Measurements from ENCODE around the gene NUP62. TPM values are rescaled to one million over a fixed set of nuclear protein-coding genes. Genes with fewer than 3 reads are reported as not detected.

The NUP62 gene
- total and polyA plus RNA-seq, 2 of the 4 experiments (the other 2 are of a cell fraction) = 21.3 to 29.7 TPM

DNA sequence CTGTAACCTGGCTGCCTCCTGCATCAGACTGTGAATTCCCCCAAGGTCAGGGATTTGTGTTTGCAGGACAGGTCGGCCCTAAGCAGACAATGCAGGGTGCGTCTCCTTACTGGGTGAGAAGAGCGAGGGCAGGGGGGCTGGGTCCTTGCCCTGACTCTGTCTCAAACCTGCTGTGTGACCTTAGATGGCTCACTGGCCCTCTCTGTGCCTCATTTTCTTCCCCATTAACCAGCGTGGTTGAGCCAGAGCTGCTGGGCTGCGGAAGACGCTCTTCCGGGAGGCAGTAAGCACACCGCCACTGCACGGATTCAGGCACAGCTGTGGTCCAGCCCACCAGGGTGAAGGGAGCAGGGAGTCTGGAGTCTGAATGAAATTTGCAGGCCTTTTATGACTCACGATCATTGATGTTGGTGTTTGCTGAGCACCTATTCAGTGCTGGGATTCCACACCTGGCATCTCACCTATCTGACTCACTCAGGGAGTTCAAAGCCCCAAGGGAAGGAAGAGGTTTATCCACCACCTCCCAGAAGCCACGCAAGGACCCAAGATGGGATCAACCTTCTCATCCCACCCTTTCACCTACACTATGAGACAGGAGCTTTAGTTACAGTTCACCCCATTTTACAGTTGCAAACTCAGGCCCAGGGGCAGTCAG, 54.7 kb downstream of the NUP62 start:
- H3K4ac ChIP-seq (ENCODE audit: low read depth, low read length) = no peak overlapping the region
- H3K4me1 ChIP-seq (ENCODE audit: control insufficient read depth, insufficient read depth, low read length) = peaks cover 11% of the 10 kb centered on the region
- no TSS peak for BruUV-seq (replicated peaks)
- peaks cover 9% of the 10 kb centered on the region for H3K9me1 ChIP-seq (ENCODE audit: insufficient read depth, low read length)
- TF ChIP-seq, protein P1, sequence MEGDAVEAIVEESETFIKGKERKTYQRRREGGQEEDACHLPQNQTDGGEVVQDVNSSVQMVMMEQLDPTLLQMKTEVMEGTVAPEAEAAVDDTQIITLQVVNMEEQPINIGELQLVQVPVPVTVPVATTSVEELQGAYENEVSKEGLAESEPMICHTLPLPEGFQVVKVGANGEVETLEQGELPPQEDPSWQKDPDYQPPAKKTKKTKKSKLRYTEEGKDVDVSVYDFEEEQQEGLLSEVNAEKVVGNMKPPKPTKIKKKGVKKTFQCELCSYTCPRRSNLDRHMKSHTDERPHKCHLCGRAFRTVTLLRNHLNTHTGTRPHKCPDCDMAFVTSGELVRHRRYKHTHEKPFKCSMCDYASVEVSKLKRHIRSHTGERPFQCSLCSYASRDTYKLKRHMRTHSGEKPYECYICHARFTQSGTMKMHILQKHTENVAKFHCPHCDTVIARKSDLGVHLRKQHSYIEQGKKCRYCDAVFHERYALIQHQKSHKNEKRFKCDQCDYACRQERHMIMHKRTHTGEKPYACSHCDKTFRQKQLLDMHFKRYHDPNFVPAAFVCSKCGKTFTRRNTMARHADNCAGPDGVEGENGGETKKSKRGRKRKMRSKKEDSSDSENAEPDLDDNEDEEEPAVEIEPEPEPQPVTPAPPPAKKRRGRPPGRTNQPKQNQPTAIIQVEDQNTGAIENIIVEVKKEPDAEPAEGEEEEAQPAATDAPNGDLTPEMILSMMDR (conservative IDR thresholded peaks at IDR 0.05; ENCODE audit: low read depth, low read length) = no peak
- TF ChIP-seq POLR2A (IDR thresholded peaks at IDR 0.05; ENCODE audit: low read depth, low read length) (no peak), MXI1 (IDR thresholded peaks at IDR 0.05; ENCODE audit: borderline replicate concordance, low read depth, low read length) (no peak), FOS (IDR thresholded peaks at IDR 0.05; ENCODE audit: low read depth, low read length) (no peak), MAZ (IDR thresholded peaks at IDR 0.05; ENCODE audit: borderline replicate concordance, low read depth, low read length) (no peak)
- no peak overlapping the region for H2BK20ac ChIP-seq (ENCODE audit: low read depth, low read length)
- dilution Hi-C loops (cut with HindIII; ENCODE audit: low sequenced_read_pairs, unreplicated experiment) (no loop called here), intact Hi-C loops (cut with micrococcal nuclease) (loop anchor here (5.0 kb wide), 1 partner anchor 153 kb away; the partner anchor contains the start of genes VRK3 and ZNF473), in situ Hi-C loops (cut with MboI; ENCODE audit: low sequenced_read_pairs) (no loop called here)
- H3K27me3 ChIP-seq (ENCODE audit: control insufficient read depth, insufficient read depth, low read length) = no peaks in the 10 kb centered on the region
- no peak overlapping the region; the same call in 1 of the 2 replicates for H3K4me2 ChIP-seq (ENCODE audit: low read depth, low read length)
- ChIA-PET POLR2A (ENCODE audit: unreplicated experiment) (no interaction called here), CTCF (no interaction called here)
- no peaks in the 10 kb centered on the region; the same call in 1 of the 2 replicates for H4K20me1 ChIP-seq (ENCODE audit: insufficient read depth, low read length)
- no peak overlapping the region for H3K9ac ChIP-seq (ENCODE audit: low read depth, low read length)
- H2AK5ac ChIP-seq (ENCODE audit: low read depth, low read length) = no peak overlapping the region
- 0 out of 2 replicates have a peak overlapping the region, but pooled peaks have one; percentile 26 for H4K91ac ChIP-seq (ENCODE audit: insufficient read depth, low read depth, low read length)
- no peak overlapping the region; the same call in 1 of the 2 replicates for H3K23ac ChIP-seq (ENCODE audit: low read depth, low read length)
- H2AK9ac ChIP-seq (replicated peaks; ENCODE audit: low read depth, low read length, poor library complexity) = peak overlapping the region; percentile 22
- H2BK5ac ChIP-seq (ENCODE audit: low read depth, low read length, poor library complexity, severe bottlenecking) = no peak overlapping the region
- H3K18ac ChIP-seq (ENCODE audit: low read depth, low read length) = no peak overlapping the region
- no peak overlapping the region for H2AFZ ChIP-seq (replicated peaks; ENCODE audit: low read length, poor library complexity)
- no peak overlapping the region for H3K4me3 ChIP-seq (ENCODE audit: insufficient read depth, low read depth, low read length)
- no peak overlapping the region for H3K27ac ChIP-seq (ENCODE audit: insufficient read depth, low read length)
- H3K14ac ChIP-seq (replicated peaks; ENCODE audit: low read depth, low read length) = no peak overlapping the region
- no peak overlapping the region; a peak in 1 of 4 replicates for H4K8ac ChIP-seq (ENCODE audit: low read depth in 2 of 2, low read length in 2 of 2)
- no peak overlapping the region for H4K5ac ChIP-seq (ENCODE audit: low read depth, low read length)
- H3K79me1 ChIP-seq (ENCODE audit: low read depth in 1 of 2, low read length in 2 of 2) = peaks cover 27 to 65% of the 10 kb centered on the region in 2 experiments
- H3K36me3 ChIP-seq (ENCODE audit: control insufficient read depth, insufficient read depth, low read length) = peaks cover 11% of the 10 kb centered on the region; the same call in 1 of the 2 replicates
- DNase-seq (no peak), ATAC-seq (ENCODE audit: low read depth) (no peak)
- no peaks in the 10 kb centered on the region for H3K9me3 ChIP-seq (ENCODE audit: control insufficient read depth, insufficient read depth, low read length)
- H2BK120ac ChIP-seq (ENCODE audit: low read depth, low read length) = no peak overlapping the region
- H2BK15ac ChIP-seq (ENCODE audit: low read depth, low read length) = no peak overlapping the region
- H3K56ac ChIP-seq (ENCODE audit: extremely low read depth, insufficient read depth, low read length) = no peak overlapping the region
- WGBS, 2 experiments (ENCODE audit: extremely low coverage in 2 of 2, insufficient read length in 1 of 2) = 83% methylated on average over 1 of the region's 11 CpGs; no CpG with 5 or more reads in 1 of the 2 experiments
